Stimulated activated naive CD8-positive, alpha-beta T cell treated with anti-CD3 and anti-CD28 coated beads, Interleukin-15, Interleukin-2, amounts not matched to agents 100 U/mL and 50 U/mL, for 24 hours (primary cell): Measurements from ENCODE around the gene NT5E.
A peak's percentile ranks its signal among the peaks of the same experiment; 100 is the strongest.
"Not testable (repeated sequence)": the region's sequence is repeated elsewhere in the genome, so short reads cannot be mapped to it uniquely, and the experiment has no call there.

Experiments used
- ATAC-seq: fragments of 150-1000 bp; cut with Tn5 transposase; one replicate; pipeline ENCODE4 v1.10.0; 2021
- DNase-seq: peaks from one replicate; pipeline ENCODE4 v3.0.0; 2021

NT5E gene

DNA sequence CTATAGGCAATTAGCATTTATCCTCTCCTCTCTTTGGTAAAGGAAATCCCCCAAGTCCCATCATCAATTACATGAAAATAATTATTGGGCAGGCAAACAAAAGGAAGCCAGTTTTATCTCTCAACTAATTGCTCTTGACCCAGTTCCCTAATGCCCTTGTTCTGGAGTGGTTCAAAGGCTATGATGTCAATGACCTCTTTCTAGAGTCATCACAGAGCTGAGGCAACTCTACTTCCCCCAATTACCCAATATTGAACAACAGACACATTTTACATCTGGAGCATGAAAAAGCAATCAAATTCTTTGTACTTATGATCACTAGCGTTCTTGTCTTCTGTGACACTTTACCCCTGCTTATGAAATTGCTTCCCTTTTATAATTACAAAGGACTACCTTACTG, 43.5 kb downstream of the NT5E start:
- ATAC-seq (no peak), DNase-seq (no peak)

- no peak for DNase-seq
- no peak for ATAC-seq
Measured at GRCh38 chr6:85494547-85495536, 45.0 kb downstream of the NT5E start.

DNA sequence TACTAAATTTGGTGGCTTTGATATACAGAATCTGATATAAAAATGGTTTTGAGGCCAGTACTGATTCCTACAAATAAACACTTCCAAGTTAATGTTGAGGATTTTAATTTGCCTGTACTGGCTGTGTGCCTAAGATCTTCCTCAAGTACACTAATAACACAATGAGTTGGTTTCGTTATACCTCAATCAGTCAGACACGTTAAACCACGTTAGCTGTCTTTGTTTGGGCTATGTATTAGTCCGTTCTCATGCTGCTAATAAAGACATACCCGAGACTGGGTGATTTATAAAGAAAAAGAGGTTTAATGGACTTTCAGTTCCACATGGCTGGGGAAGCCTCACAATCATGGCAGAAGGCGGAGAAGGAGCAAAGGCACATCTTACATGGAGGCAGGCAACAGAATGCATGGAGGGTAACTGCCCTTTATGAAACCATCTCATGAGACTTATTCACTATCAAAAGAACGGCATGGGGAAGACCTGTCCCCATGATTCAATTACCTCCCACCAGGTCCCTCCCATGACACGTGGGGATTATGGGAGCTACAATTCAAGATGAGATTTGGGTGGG, 46.2 kb downstream of the NT5E start:
- ATAC-seq (peak; percentile 49), DNase-seq (no peak)

DNA sequence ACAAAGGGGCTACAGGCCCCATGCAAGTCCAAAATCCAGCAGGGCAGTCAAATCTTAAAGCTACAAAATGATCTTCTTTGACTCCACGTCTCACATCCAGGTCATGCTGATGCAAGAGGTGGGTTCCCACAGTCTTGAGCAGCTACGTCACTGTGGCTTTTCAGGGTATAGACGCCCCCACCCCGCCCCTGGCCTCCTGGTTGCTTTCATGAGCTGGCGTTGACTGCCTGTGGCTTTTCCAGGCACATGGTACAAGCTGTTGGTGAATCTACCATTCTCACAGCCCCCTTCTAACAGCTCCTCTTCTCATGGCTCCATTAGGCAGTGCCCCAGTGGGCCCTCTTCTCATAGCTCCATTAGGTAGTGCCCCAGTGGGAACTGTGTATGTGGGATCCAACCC, 47.0 kb downstream of the NT5E start:
- ATAC-seq = no peak

DNA sequence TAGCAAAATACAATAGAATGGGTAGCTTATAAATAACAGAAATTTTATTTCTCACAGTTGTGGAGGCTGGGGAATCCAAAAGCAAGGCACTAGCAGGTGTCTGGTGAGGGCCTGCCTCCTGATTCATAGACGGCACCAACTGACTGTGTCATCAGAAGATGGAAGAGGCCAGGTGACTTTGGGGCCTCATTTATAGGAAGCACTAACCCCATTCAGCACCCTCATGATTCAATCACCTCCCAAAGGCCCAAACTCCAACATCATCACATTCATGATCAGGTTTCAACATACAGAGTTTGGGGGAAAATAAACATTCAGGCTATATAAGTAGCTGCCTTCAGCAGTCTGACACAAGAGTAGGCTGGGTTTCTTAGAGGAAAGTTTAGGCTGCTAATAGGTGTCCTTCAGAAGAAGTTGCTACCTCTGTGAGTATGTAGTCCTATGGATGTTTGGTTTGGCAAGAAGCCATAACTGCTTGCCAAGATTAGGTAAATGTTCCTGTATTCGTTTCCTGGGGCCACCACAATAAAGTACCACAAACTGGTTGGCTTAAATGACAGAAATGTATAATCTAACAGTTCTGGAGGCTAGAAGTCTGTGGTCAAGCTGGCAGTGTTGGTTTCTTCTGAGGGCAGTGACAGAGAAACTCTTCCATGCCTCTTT, 48.8 kb downstream of the NT5E start:
- DNase-seq (no peak), ATAC-seq (no peak)

More for the DNA sequence above, 47.0 kb downstream of the NT5E start:
- no peak for DNase-seq

GRCh38 chr6:85506441-85507093, 56.7 kb downstream of the NT5E start:
- DNase-seq = no peak
- peak; percentile 46 for ATAC-seq

- ATAC-seq (no peak), DNase-seq (no peak)
Measured at GRCh38 chr6:85516168-85516567, 66.3 kb downstream of the NT5E start.

- not testable (repeated sequence) for DNase-seq, ATAC-seq
Measured at GRCh38 chr6:85524281-85524680, 74.4 kb downstream of the NT5E start.

- DNase-seq (no peak), ATAC-seq (no peak)
Measured at GRCh38 chr6:85537055-85537494, 87.2 kb downstream of the NT5E start.

- no peak for ATAC-seq
- no peak for DNase-seq
Measured at GRCh38 chr6:85544776-85545175, 94.9 kb downstream of the NT5E start.
